ENCODE results near the gene KRT33A. TPM values are rescaled to one million over a fixed set of nuclear protein-coding genes. Genes with fewer than 3 reads are reported as not detected.
"Not testable (repeated sequence)": the region's sequence is repeated elsewhere in the genome, so short reads cannot be mapped to it uniquely, and the experiment has no call there.

Gene KRT33A
- total RNA-seq, 1 experiment from 2014 or later, result not detected

GRCh38 chr17:41367426-41368075 lies 16.9 kb upstream of the KRT33A start:
- in situ Hi-C loops (cut with HindIII; ENCODE audit: low sequenced_read_pairs), result no loop called here
- no peak for DNase-seq (ENCODE audit: low spot score)

- no peak for DNase-seq (ENCODE audit: low spot score)
- in situ Hi-C loops (cut with HindIII; ENCODE audit: low sequenced_read_pairs), result no loop called here
Observed at GRCh38 chr17:41366070-41366469, 15.4 kb upstream of the KRT33A start.

- DNase-seq (ENCODE audit: low spot score), result no peak
- in situ Hi-C loops (cut with HindIII; ENCODE audit: low sequenced_read_pairs), result no loop called here
Observed at GRCh38 chr17:41363881-41364280, 13.3 kb upstream of the KRT33A start.

GRCh38 chr17:41360296-41360995 lies 9.8 kb upstream of the KRT33A start:
- in situ Hi-C loops (cut with HindIII; ENCODE audit: low sequenced_read_pairs), result no loop called here
- no peak for DNase-seq (ENCODE audit: low spot score)

- no peak for DNase-seq (ENCODE audit: low spot score)
- in situ Hi-C loops (cut with HindIII; ENCODE audit: low sequenced_read_pairs), result no loop called here
Observed at GRCh38 chr17:41354536-41354935, 3.9 kb upstream of the KRT33A start.

GRCh38 chr17:41352597-41353366 lies 2.2 kb upstream of the KRT33A start:
- in situ Hi-C loops (cut with HindIII; ENCODE audit: low sequenced_read_pairs), result no loop called here

GRCh38 chr17:41351177-41351576 lies 549 bp upstream of the KRT33A start:
- DNase-seq (ENCODE audit: low spot score), result no peak
- in situ Hi-C loops (cut with HindIII; ENCODE audit: low sequenced_read_pairs), result no loop called here

More at GRCh38 chr17:41352597-41353366, 2.2 kb upstream of the KRT33A start:
- DNase-seq (ENCODE audit: low spot score), result no peak

- in situ Hi-C loops (cut with HindIII; ENCODE audit: low sequenced_read_pairs), result no loop called here
- DNase-seq (ENCODE audit: low spot score), result no peak
Observed at GRCh38 chr17:41347869-41348760, 2.5 kb downstream of the KRT33A start.

GRCh38 chr17:41346421-41346820 lies 4.2 kb downstream of the KRT33A start:
- DNase-seq (ENCODE audit: low spot score); in situ Hi-C loops (cut with HindIII; ENCODE audit: low sequenced_read_pairs): not testable (repeated sequence)

GRCh38 chr17:41345992-41346391 lies 4.6 kb downstream of the KRT33A start:
- in situ Hi-C loops (cut with HindIII; ENCODE audit: low sequenced_read_pairs), result no loop called here

GRCh38 chr17:41343029-41343428 lies 7.6 kb downstream of the KRT33A start:
- in situ Hi-C loops (cut with HindIII; ENCODE audit: low sequenced_read_pairs), result no loop called here

More at GRCh38 chr17:41345992-41346391, 4.6 kb downstream of the KRT33A start:
- DNase-seq (ENCODE audit: low spot score), result no peak

GRCh38 chr17:41340934-41341861 lies 9.4 kb downstream of the KRT33A start:
- no peak for DNase-seq (ENCODE audit: low spot score)
- in situ Hi-C loops (cut with HindIII; ENCODE audit: low sequenced_read_pairs), result no loop called here

More at GRCh38 chr17:41343029-41343428, 7.6 kb downstream of the KRT33A start:
- no peak for DNase-seq (ENCODE audit: low spot score)

- in situ Hi-C loops (cut with HindIII; ENCODE audit: low sequenced_read_pairs), result no loop called here
- no peak for DNase-seq (ENCODE audit: low spot score)
Observed at GRCh38 chr17:41340494-41340893, 10.1 kb downstream of the KRT33A start.

- in situ Hi-C loops (cut with HindIII; ENCODE audit: low sequenced_read_pairs), result no loop called here
- DNase-seq (ENCODE audit: low spot score), result no peak
Observed at GRCh38 chr17:41339571-41340172, 11.0 kb downstream of the KRT33A start.

- in situ Hi-C loops (cut with HindIII; ENCODE audit: low sequenced_read_pairs), result no loop called here
- DNase-seq (ENCODE audit: low spot score), result no peak
Observed at GRCh38 chr17:41338961-41339485, 11.6 kb downstream of the KRT33A start.

GRCh38 chr17:41335747-41336146 lies 14.9 kb downstream of the KRT33A start:
- no peak for DNase-seq (ENCODE audit: low spot score)
- in situ Hi-C loops (cut with HindIII; ENCODE audit: low sequenced_read_pairs), result no loop called here
